ENCODE data around the gene TC2N. TPM values are rescaled to one million over a fixed set of nuclear protein-coding genes. Genes with fewer than 3 reads are reported as not detected.
"Not testable (repeated sequence)": the region's sequence is repeated elsewhere in the genome, so short reads cannot be mapped to it uniquely, and the experiment has no call there.

The TC2N gene
- total RNA-seq, 1 experiment from 2014 or later, result 7.7 TPM

DNA sequence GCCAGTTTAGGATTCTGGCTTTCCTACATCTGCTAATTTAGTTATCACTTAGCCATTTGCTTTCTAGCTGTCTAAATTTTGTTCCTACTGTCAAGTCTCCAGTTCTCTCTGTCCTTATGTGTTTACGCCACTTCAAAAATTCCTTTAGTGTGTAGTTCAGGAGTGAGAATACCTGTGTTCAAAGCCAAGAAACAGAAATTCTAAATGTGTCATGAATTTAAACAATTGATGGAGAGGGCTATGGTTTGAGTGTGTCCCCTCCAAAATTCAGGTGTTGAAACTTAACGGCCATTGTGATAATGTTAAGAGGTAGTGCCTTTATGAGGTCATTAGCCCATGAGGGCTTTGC, 124.1 kb downstream of the TC2N start:
- Histone ChIP-seq H3K4me1 (replicated peaks; ENCODE audit: insufficient read depth) (peaks cover 32% of the 10 kb centered on the region), H3K9me2 (ENCODE audit: insufficient read depth) (no peaks in the 10 kb centered on the region), H3K4me3 (no peak overlapping the region), H3F3A (ENCODE audit: insufficient read depth, low read depth) (peaks cover 7% of the 10 kb centered on the region; the same call in 1 of the 2 replicates), H3K36me3 (ENCODE audit: low read depth) (no peaks in the 10 kb centered on the region), H3K27me3 (ENCODE audit: insufficient read depth, low read depth) (no peaks in the 10 kb centered on the region), H2AFZ (no peak overlapping the region), H3K4me2 (no peak overlapping the region), H3K27ac (peak overlapping the region; percentile 77), H3K9me3 (ENCODE audit: insufficient read depth, low read depth) (no peaks in the 10 kb centered on the region), H3K79me2 (ENCODE audit: low read depth) (no peaks in the 10 kb centered on the region), H4K20me1 (ENCODE audit: insufficient read depth) (no peaks in the 10 kb centered on the region)
- intact Hi-C loops (cut with micrococcal nuclease; ENCODE audit: unreplicated experiment), result no loop called here
- no TSS peak for BruUV-seq (replicated peaks)
- POLR2A ChIA-PET (ENCODE audit: unreplicated experiment), result no interaction called here
- no peak for DNase-seq
- TF ChIP-seq, protein P1, sequence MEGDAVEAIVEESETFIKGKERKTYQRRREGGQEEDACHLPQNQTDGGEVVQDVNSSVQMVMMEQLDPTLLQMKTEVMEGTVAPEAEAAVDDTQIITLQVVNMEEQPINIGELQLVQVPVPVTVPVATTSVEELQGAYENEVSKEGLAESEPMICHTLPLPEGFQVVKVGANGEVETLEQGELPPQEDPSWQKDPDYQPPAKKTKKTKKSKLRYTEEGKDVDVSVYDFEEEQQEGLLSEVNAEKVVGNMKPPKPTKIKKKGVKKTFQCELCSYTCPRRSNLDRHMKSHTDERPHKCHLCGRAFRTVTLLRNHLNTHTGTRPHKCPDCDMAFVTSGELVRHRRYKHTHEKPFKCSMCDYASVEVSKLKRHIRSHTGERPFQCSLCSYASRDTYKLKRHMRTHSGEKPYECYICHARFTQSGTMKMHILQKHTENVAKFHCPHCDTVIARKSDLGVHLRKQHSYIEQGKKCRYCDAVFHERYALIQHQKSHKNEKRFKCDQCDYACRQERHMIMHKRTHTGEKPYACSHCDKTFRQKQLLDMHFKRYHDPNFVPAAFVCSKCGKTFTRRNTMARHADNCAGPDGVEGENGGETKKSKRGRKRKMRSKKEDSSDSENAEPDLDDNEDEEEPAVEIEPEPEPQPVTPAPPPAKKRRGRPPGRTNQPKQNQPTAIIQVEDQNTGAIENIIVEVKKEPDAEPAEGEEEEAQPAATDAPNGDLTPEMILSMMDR (conservative IDR thresholded peaks at IDR 0.05), result no peak
- no peak for TF ChIP-seq EZH2 (IDR thresholded peaks at IDR 0.05; ENCODE audit: low read depth)
- CTCF ChIA-PET, result no interaction called here

DNA sequence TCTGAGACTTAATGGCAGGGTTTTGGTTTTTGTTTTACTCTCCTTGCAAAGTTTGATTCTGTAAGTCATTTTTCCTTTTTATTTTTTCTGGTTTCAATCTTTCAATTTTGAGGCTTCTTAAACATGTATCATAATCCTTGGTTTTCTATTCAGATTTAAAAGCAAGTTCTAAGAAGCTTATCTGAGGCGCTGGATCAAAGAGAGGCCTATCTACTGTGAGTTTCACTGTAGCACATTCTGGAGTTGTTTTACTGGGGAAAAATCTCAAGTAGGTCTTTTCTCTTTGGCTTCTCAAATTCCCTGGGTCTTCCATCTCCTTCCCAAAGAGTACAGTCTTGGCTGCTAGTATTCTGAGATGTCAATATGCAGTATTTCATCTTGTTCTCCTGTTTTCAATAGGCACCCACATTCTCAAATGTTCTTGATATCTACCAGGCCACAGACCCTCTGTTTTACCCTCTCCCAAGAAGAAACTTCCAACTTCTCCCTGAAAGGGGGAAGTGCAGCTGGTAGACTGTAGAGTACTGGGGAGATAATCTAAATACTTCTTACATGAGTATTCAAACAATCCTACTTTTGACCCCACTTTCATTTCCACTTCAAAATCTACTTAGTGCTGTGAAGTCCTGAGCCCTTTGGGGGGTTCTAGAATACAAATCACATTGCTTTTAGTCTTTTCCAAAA, 124.6 kb downstream of the TC2N start:
- H3K36me3 ChIP-seq (ENCODE audit: low read depth), result no peaks in the 10 kb centered on the region
- CTCF ChIA-PET, result no interaction called here
- H3F3A ChIP-seq (ENCODE audit: insufficient read depth, low read depth), result peaks cover 7% of the 10 kb centered on the region; the same call in 1 of the 2 replicates
- no peaks in the 10 kb centered on the region for H3K9me2 ChIP-seq (ENCODE audit: insufficient read depth)
- H4K20me1 ChIP-seq (ENCODE audit: insufficient read depth), result no peaks in the 10 kb centered on the region
- H3K9me3 ChIP-seq (ENCODE audit: insufficient read depth, low read depth), result no peaks in the 10 kb centered on the region
- H3K4me1 ChIP-seq (replicated peaks; ENCODE audit: insufficient read depth), result peaks cover 32% of the 10 kb centered on the region
- TF ChIP-seq, protein P1 (conservative IDR thresholded peaks at IDR 0.05), result no peak
- TF ChIP-seq EZH2 (IDR thresholded peaks at IDR 0.05; ENCODE audit: low read depth), result no peak
- no TSS peak for BruUV-seq (replicated peaks)
- no peak overlapping the region for H3K4me2 ChIP-seq
- no peak overlapping the region for H3K4me3 ChIP-seq
- intact Hi-C loops (cut with micrococcal nuclease; ENCODE audit: unreplicated experiment), result no loop called here
- no peaks in the 10 kb centered on the region for H3K27me3 ChIP-seq (ENCODE audit: insufficient read depth, low read depth)
- H3K79me2 ChIP-seq (ENCODE audit: low read depth), result no peaks in the 10 kb centered on the region
- no peak for DNase-seq
- no peak overlapping the region for H2AFZ ChIP-seq
- no peak overlapping the region for H3K27ac ChIP-seq
- POLR2A ChIA-PET (ENCODE audit: unreplicated experiment), result no interaction called here

DNA sequence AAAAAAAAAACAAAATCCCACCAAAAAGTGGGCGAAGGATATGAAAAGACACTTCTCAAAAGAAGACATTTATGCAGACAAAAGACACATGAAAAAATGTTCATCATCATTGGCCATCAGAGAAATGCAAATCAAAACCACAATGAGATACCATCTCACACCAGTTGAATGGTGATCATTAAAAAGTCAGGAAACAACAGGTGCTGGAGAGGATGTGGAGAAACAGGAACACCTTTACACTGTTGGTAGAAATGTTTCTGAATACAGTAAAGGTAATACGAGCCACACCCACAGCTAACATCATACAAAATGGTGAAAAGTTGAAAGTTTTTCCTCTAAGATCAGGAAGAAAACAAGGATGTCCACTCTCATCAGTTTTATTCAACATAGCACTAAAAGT, 127.5 kb downstream of the TC2N start:
- H3K27me3 ChIP-seq (ENCODE audit: insufficient read depth, low read depth); DNase-seq; H3K79me2 ChIP-seq (ENCODE audit: low read depth); intact Hi-C loops (cut with micrococcal nuclease; ENCODE audit: unreplicated experiment); H4K20me1 ChIP-seq (ENCODE audit: insufficient read depth); H3K4me3 ChIP-seq; H3K9me3 ChIP-seq (ENCODE audit: insufficient read depth, low read depth); BruUV-seq (replicated peaks); H3K27ac ChIP-seq; H3K9me2 ChIP-seq (ENCODE audit: insufficient read depth); H3F3A ChIP-seq (ENCODE audit: insufficient read depth, low read depth); POLR2A ChIA-PET (ENCODE audit: unreplicated experiment); H3K4me2 ChIP-seq; H2AFZ ChIP-seq; CTCF ChIA-PET; H3K36me3 ChIP-seq (ENCODE audit: low read depth): not testable (repeated sequence)
- peaks cover 22% of the 10 kb centered on the region for H3K4me1 ChIP-seq (replicated peaks; ENCODE audit: insufficient read depth)

DNA sequence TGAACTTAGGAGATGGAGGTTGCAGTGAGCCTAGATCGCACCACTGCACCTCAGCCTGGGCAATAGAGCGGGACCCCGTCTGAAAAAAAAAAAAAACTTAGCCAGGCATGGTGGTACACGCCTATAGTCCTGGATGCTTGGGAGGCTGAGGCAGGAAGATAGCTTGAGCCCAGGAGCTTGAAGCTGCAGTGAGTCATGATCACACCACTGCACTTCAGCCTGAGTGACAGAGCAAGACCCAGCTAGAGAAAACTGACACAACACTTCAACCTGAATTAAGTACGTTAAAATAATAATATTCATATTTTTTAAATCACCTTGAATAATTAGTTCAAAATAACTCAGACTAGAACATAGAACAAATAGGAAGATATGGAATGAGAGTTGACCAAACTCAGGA, 129.7 kb downstream of the TC2N start:
- Histone ChIP-seq H2AFZ (no peak overlapping the region), H4K20me1 (ENCODE audit: insufficient read depth) (no peaks in the 10 kb centered on the region), H3K4me3 (no peak overlapping the region), H3F3A (ENCODE audit: insufficient read depth, low read depth) (no peaks in the 10 kb centered on the region), H3K4me2 (no peak overlapping the region), H3K27ac (no peak overlapping the region), H3K79me2 (ENCODE audit: low read depth) (no peaks in the 10 kb centered on the region), H3K36me3 (ENCODE audit: low read depth) (no peaks in the 10 kb centered on the region), H3K9me3 (ENCODE audit: insufficient read depth, low read depth) (no peaks in the 10 kb centered on the region), H3K9me2 (ENCODE audit: insufficient read depth) (no peaks in the 10 kb centered on the region), H3K27me3 (ENCODE audit: insufficient read depth, low read depth) (no peaks in the 10 kb centered on the region), H3K4me1 (replicated peaks; ENCODE audit: insufficient read depth) (0 out of 2 replicates have a peak, but pooled peaks cover under 1% of the 10 kb centered on the region)
- DNase-seq, result no peak
- CTCF ChIA-PET, result no interaction called here
- POLR2A ChIA-PET (ENCODE audit: unreplicated experiment), result no interaction called here
- no TSS peak for BruUV-seq (replicated peaks)
- intact Hi-C loops (cut with micrococcal nuclease; ENCODE audit: unreplicated experiment), result no loop called here
- TF ChIP-seq, protein P1 (conservative IDR thresholded peaks at IDR 0.05), result no peak
- TF ChIP-seq EZH2 (IDR thresholded peaks at IDR 0.05; ENCODE audit: low read depth), result no peak
